GM12878 (cell line): ENCODE data around the gene KCND3.

Source experiments
- HCFC1 ChIP-seq: fragments of 150-350 bp; IDR thresholded peaks from 2 replicates; pipeline ENCODE4 v1.6.1; 2014; ENCODE audit warnings: low read length
- POLR2AphosphoS5 ChIP-seq: IDR thresholded peaks from 2 replicates; pipeline ENCODE4 v1.6.1; 2011; ENCODE audit warnings: mild to moderate bottlenecking, low read length, inconsistent platforms
- TF ChIP-seq, protein P1 (sequence below): IDR thresholded peaks from 2 replicates; pipeline ENCODE4 v1.6.1; 2012; ENCODE audit warnings: low read depth, low read length, improper control_type of control experiment
- TF ChIP-seq, protein P2 (sequence below), 3 experiments: IDR thresholded peaks in 2 of 3; conservative IDR thresholded peaks in 1 of 3; 2 replicates each; pipeline ENCODE4 v1.5.1; 2011; ENCODE audit warnings: low read depth in 3 of 3, low read length in 3 of 3, mild to moderate bottlenecking in 3 of 3, control low read depth in 2 of 3, moderate library complexity in 2 of 3, inconsistent platforms in 1 of 3, mixed read lengths in 1 of 3; ENCODE audit not compliant: control insufficient read depth in 2 of 3, insufficient read depth in 1 of 3; ENCODE audit errors: extremely low read depth in 1 of 3

DNA sequence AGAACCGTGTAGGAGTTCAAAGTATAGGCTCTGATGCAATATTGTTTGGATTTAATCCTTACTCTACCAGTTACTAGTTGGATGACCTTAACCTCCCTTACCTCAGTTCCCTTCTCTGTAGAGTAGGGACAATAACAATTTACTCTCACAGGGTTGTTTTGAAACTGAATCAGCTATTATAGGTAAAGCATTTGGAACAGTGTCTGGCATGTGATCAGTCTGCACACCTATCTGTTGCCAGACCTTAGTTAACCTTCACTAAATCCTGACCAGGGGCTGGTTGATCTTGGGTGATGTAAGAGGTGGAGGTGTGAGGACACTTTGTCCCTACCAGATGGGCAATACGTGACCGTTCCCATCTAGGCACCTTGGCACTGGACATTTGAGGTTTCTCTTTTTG lies 126.9 kb downstream of the KCND3 start:
- TF ChIP-seq, protein P1, sequence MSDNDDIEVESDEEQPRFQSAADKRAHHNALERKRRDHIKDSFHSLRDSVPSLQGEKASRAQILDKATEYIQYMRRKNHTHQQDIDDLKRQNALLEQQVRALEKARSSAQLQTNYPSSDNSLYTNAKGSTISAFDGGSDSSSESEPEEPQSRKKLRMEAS: no peak
- TF ChIP-seq POLR2AphosphoS5 (no peak), HCFC1 (no peak)
- TF ChIP-seq, protein P2, sequence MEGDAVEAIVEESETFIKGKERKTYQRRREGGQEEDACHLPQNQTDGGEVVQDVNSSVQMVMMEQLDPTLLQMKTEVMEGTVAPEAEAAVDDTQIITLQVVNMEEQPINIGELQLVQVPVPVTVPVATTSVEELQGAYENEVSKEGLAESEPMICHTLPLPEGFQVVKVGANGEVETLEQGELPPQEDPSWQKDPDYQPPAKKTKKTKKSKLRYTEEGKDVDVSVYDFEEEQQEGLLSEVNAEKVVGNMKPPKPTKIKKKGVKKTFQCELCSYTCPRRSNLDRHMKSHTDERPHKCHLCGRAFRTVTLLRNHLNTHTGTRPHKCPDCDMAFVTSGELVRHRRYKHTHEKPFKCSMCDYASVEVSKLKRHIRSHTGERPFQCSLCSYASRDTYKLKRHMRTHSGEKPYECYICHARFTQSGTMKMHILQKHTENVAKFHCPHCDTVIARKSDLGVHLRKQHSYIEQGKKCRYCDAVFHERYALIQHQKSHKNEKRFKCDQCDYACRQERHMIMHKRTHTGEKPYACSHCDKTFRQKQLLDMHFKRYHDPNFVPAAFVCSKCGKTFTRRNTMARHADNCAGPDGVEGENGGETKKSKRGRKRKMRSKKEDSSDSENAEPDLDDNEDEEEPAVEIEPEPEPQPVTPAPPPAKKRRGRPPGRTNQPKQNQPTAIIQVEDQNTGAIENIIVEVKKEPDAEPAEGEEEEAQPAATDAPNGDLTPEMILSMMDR (IDR thresholded peaks at IDR 0.05 in 2 of 3, conservative IDR thresholded peaks at IDR 0.05 in 1 of 3; ENCODE audit: control insufficient read depth in 2 of 3, extremely low read depth in 1 of 3, insufficient read depth in 1 of 3, low read depth in 3 of 3, low read length in 3 of 3): no peak
